GM21390 (cell line): ENCODE data around the gene LRRC23.

ENCODE experiments used
- ATAC-seq: cut with Tn5 transposase; IDR thresholded peaks from one replicate; pipeline ENCODE4 v1.9.1; 2021; ENCODE audit not compliant: unreplicated experiment

The LRRC23 gene

GRCh38 chr12:6923851-6924250, 19.2 kb downstream of the LRRC23 start:
- ATAC-seq, result no peak

GRCh38 chr12:6925239-6925539, 20.6 kb downstream of the LRRC23 start:
- ATAC-seq, result no peak

GRCh38 chr12:6925540-6926279, 21.1 kb downstream of the LRRC23 start:
- no peak for ATAC-seq

GRCh38 chr12:6927379-6928021, 22.9 kb downstream of the LRRC23 start, which contains the start of gene ATN1:
TSS of gene ATN1 (plus strand) at chr12:6927959. CDS start at chr12:6934002, 6,043 bp downstream.
- no peak for ATAC-seq

- no peak for ATAC-seq
Measured at GRCh38 chr12:6928022-6928702, 23.5 kb downstream of the LRRC23 start.

GRCh38 chr12:6928703-6929407, 24.2 kb downstream of the LRRC23 start:
- no peak for ATAC-seq

GRCh38 chr12:6929466-6930452, 25.1 kb downstream of the LRRC23 start:
- no peak for ATAC-seq

GRCh38 chr12:6932766-6933165, 28.1 kb downstream of the LRRC23 start:
- ATAC-seq, result no peak

- ATAC-seq, result no peak
Measured at GRCh38 chr12:6934110-6934509, 29.5 kb downstream of the LRRC23 start.

GRCh38 chr12:6935371-6936193, 31.0 kb downstream of the LRRC23 start:
- no peak for ATAC-seq

GRCh38 chr12:6936194-6936635, 31.6 kb downstream of the LRRC23 start:
- ATAC-seq, result no peak

GRCh38 chr12:6936636-6937480, 32.2 kb downstream of the LRRC23 start:
- no peak for ATAC-seq

- peak; percentile 88 for ATAC-seq
Measured at GRCh38 chr12:6937481-6938352, 33.1 kb downstream of the LRRC23 start.

- ATAC-seq, result no peak
Measured at GRCh38 chr12:6938353-6939190, 34.0 kb downstream of the LRRC23 start.

- ATAC-seq, result no peak
Measured at GRCh38 chr12:6939191-6939540, 34.5 kb downstream of the LRRC23 start.

- ATAC-seq, result no peak
Measured at GRCh38 chr12:6941267-6941666, 36.6 kb downstream of the LRRC23 start.

- no peak for ATAC-seq
Measured at GRCh38 chr12:6941782-6942181, 37.2 kb downstream of the LRRC23 start.
